ENCODE data around the gene NELL1.
"Not testable (repeated sequence)": the region's sequence is repeated elsewhere in the genome, so short reads cannot be mapped to it uniquely, and the experiment has no call there.

Gene NELL1

GRCh38 chr11:20854215-20854955 lies 185.0 kb downstream of the NELL1 start:
- TF ChIP-seq EZH2phosphoT487 (IDR thresholded peaks at IDR 0.05; ENCODE audit: borderline replicate concordance, low read length) (no peak), CTCF (IDR thresholded peaks at IDR 0.05; ENCODE audit: low read depth, low read length, poor library complexity, severe bottlenecking) (no peak)
- H3F3A ChIP-seq (ENCODE audit: control insufficient read depth, insufficient read depth), result no peaks in the 10 kb centered on the region
- H3K27me3 ChIP-seq (ENCODE audit: control insufficient read depth, low read length), result no peaks in the 10 kb centered on the region
- H3K4me3 ChIP-seq (ENCODE audit: low read length), result no peak overlapping the region
- no peaks in the 10 kb centered on the region for H3K4me1 ChIP-seq (ENCODE audit: control insufficient read depth, low read length)
- no peak overlapping the region for H3K27ac ChIP-seq (ENCODE audit: low read depth, low read length)
- H3K4me2 ChIP-seq (ENCODE audit: low read length), result no peak overlapping the region
- H3K9me3 ChIP-seq (ENCODE audit: control insufficient read depth, insufficient read depth, low read length), result 0 out of 2 replicates have a peak, but pooled peaks cover 3% of the 10 kb centered on the region
- no peaks in the 10 kb centered on the region for H3K36me3 ChIP-seq (ENCODE audit: control insufficient read depth, low read length)
- no peaks in the 10 kb centered on the region for H3K9me2 ChIP-seq (replicated peaks; ENCODE audit: control insufficient read depth, low read length)
- no peaks in the 10 kb centered on the region for H4K20me1 ChIP-seq (ENCODE audit: control insufficient read depth, insufficient read depth, low read depth, low read length)
- H3K79me2 ChIP-seq (ENCODE audit: control insufficient read depth, low read length), result no peaks in the 10 kb centered on the region

- no peak for TF ChIP-seq EZH2phosphoT487 (IDR thresholded peaks at IDR 0.05; ENCODE audit: borderline replicate concordance, low read length)
- TF ChIP-seq CTCF (IDR thresholded peaks at IDR 0.05; ENCODE audit: low read depth, low read length, poor library complexity, severe bottlenecking), result no peak
- Histone ChIP-seq H3F3A (ENCODE audit: control insufficient read depth, insufficient read depth) (no peaks in the 10 kb centered on the region), H3K27me3 (ENCODE audit: control insufficient read depth, low read length) (no peaks in the 10 kb centered on the region), H3K27ac (ENCODE audit: low read depth, low read length) (no peak overlapping the region), H3K4me3 (ENCODE audit: low read length) (no peak overlapping the region), H3K4me2 (ENCODE audit: low read length) (no peak overlapping the region), H3K79me2 (ENCODE audit: control insufficient read depth, low read length) (no peaks in the 10 kb centered on the region), H3K36me3 (ENCODE audit: control insufficient read depth, low read length) (no peaks in the 10 kb centered on the region), H3K4me1 (ENCODE audit: control insufficient read depth, low read length) (no peaks in the 10 kb centered on the region), H4K20me1 (ENCODE audit: control insufficient read depth, insufficient read depth, low read depth, low read length) (no peaks in the 10 kb centered on the region), H3K9me2 (replicated peaks; ENCODE audit: control insufficient read depth, low read length) (no peaks in the 10 kb centered on the region), H3K9me3 (ENCODE audit: control insufficient read depth, insufficient read depth, low read length) (no peaks in the 10 kb centered on the region)
These were observed 191.9 kb downstream of the NELL1 start for GRCh38 chr11:20861322-20861721.

GRCh38 chr11:20862263-20862662 lies 192.9 kb downstream of the NELL1 start:
- H3F3A ChIP-seq (ENCODE audit: control insufficient read depth, insufficient read depth); H3K4me1 ChIP-seq (ENCODE audit: control insufficient read depth, low read length); H3K4me3 ChIP-seq (ENCODE audit: low read length); H3K9me2 ChIP-seq (replicated peaks; ENCODE audit: control insufficient read depth, low read length); H3K4me2 ChIP-seq (ENCODE audit: low read length); H3K27ac ChIP-seq (ENCODE audit: low read depth, low read length); H4K20me1 ChIP-seq (ENCODE audit: control insufficient read depth, insufficient read depth, low read depth, low read length); H3K36me3 ChIP-seq (ENCODE audit: control insufficient read depth, low read length); H3K79me2 ChIP-seq (ENCODE audit: control insufficient read depth, low read length); H3K9me3 ChIP-seq (ENCODE audit: control insufficient read depth, insufficient read depth, low read length); H3K27me3 ChIP-seq (ENCODE audit: control insufficient read depth, low read length): not testable (repeated sequence)

DNA sequence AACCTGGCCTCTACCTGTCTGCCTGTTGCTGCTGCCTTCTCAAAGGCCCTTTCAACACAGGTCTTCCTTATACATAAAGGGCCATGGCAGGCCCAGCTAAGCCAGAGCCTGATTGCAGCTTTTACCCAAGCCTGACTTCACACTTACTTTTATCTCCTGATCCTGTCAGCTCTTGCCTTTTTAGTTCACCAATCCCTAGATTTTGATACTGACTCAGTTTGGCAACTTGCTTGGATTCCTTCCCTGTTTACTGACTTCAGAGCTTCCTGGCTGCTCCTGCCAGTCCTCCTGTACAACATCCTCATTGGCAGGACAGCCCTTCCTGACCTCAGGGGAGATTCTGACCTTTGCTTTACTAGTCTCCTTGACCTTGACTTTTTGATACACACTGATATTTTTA lies 195.2 kb downstream of the NELL1 start:
- Histone ChIP-seq H3K27me3 (ENCODE audit: control insufficient read depth, low read length) (no peaks in the 10 kb centered on the region), H3K4me2 (ENCODE audit: low read length) (no peak overlapping the region), H3F3A (ENCODE audit: control insufficient read depth, insufficient read depth) (no peaks in the 10 kb centered on the region), H4K20me1 (ENCODE audit: control insufficient read depth, insufficient read depth, low read depth, low read length) (no peaks in the 10 kb centered on the region), H3K36me3 (ENCODE audit: control insufficient read depth, low read length) (no peaks in the 10 kb centered on the region), H3K9me2 (replicated peaks; ENCODE audit: control insufficient read depth, low read length) (no peaks in the 10 kb centered on the region), H3K4me3 (ENCODE audit: low read length) (no peak overlapping the region), H3K79me2 (ENCODE audit: control insufficient read depth, low read length) (no peaks in the 10 kb centered on the region), H3K9me3 (ENCODE audit: control insufficient read depth, insufficient read depth, low read length) (no peaks in the 10 kb centered on the region), H3K27ac (ENCODE audit: low read depth, low read length) (no peak overlapping the region), H3K4me1 (ENCODE audit: control insufficient read depth, low read length) (no peaks in the 10 kb centered on the region)
- no peak for TF ChIP-seq EZH2phosphoT487 (IDR thresholded peaks at IDR 0.05; ENCODE audit: borderline replicate concordance, low read length)
